ENCODE data around the gene HCN2.

GRCh38 chr19:601310-601709, 11.6 kb downstream of the HCN2 start:
- TF ChIP-seq ZNF280B (CRISPR knock-in tag; IDR thresholded peaks at IDR 0.05) (no peak), RBM25 (IDR thresholded peaks at IDR 0.05; ENCODE audit: low read depth, low read length, severe bottlenecking) (no peak), EZH2 (IDR thresholded peaks at IDR 0.05; ENCODE audit: borderline replicate concordance, low read depth, low read length) (no peak), KAT7 (CRISPR knock-in tag; IDR thresholded peaks at IDR 0.05; ENCODE audit: borderline replicate concordance) (no peak), NCOA1 (IDR thresholded peaks at IDR 0.05; ENCODE audit: low read depth) (no peak), POLR2AphosphoS5 (IDR thresholded peaks at IDR 0.05; ENCODE audit: control insufficient read depth, insufficient read depth, low read depth, low read length) (no peak), MYNN (IDR thresholded peaks at IDR 0.05) (no peak), MYNN (CRISPR knock-in tag; IDR thresholded peaks at IDR 0.05) (no peak)
